GM19238 (cell line): ENCODE measurements around the gene ZCCHC14.
"Not testable (repeated sequence)": the region's sequence is repeated elsewhere in the genome, so short reads cannot be mapped to it uniquely, and the experiment has no call there.

Experiments
- DNase-seq: peaks from one replicate; pipeline ENCODE4 v3.0.0; 2011; ENCODE audit warnings: low spot score; ENCODE audit not compliant: insufficient read length

Gene ZCCHC14

DNA sequence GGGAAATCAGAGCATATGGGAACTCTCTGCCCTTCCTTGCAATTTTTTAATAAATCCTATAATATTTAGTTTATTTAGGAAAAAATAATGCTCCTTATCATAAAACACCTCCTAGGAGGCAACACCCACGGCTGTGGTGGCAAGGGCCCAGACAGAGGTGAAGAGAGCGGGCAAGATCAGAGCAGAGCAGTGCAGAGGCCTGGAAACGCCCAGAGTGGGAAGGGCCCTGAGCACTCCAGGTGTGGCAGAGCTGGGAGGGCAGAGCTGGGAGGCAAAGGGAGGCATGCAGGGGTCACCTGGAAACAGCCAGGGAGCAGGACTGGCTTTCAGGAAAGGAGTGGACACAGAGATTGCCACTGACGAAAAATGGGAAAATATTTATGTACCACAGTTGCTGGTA lies 126.5 kb downstream of the ZCCHC14 start:
- DNase-seq: no peak

DNA sequence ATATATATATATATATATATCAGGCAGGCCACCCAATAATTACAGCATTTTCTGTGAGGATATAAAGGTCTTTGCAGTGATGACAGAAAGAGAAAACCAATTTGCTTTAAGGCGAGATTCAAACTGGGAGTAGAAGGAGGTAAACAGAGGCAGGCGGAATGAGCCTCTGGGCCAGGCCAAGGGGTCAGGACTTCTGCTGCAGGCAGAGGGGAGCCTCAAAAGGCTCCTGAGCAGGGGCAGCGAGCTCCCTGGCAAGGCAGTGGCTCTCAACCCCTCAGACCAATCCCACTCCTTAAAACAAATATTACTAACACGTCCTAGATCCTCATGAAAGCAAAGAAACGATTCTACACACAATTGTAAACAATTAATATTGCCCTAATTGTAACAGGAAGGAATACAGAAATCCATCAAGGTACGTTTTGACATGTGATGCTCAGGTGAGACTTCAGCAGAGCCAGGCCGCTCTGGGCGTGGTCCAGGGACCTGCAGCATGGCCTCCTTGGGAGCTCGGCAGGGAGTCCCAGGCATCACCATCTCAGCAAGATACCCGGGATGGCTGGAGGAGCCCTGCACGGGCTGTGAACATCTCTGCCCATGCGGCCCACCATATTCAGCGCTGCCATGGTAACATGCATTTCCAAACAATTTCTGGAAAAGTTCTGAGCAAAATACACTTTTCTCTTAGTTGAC lies 127.7 kb downstream of the ZCCHC14 start:
- no peak for DNase-seq

DNA sequence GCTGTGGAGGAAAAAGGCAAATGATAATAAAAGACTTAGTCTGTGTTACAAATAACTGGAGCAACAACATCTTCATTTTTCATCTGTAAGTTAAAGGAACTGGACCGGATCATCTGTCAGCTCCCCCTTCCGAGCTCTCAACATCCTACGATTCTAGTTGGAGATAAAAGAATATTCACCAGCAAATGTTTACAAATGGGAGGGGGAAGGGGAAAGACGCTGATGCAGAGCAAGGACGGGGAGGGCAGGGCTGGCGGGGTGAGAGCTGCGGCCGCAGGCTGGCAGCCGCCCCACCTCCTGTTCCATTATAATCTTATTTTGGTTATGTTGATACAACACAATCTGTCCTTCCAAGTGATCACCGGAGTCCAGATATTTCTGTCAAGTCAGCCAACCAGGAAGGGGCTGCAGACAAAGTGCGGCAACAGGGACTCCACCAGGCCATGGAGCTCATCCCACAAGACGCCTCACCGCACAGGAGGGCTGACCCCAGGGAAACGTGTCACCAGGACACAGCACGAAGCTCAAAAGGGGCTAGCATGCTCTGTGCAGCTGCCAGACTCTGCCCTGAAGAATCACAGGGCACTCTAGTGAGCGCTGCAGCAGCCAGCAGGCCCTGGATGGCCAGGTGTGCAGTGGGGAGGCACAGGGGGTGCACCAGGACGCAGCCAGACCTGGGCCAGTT lies 128.9 kb downstream of the ZCCHC14 start:
- DNase-seq: no peak

DNA sequence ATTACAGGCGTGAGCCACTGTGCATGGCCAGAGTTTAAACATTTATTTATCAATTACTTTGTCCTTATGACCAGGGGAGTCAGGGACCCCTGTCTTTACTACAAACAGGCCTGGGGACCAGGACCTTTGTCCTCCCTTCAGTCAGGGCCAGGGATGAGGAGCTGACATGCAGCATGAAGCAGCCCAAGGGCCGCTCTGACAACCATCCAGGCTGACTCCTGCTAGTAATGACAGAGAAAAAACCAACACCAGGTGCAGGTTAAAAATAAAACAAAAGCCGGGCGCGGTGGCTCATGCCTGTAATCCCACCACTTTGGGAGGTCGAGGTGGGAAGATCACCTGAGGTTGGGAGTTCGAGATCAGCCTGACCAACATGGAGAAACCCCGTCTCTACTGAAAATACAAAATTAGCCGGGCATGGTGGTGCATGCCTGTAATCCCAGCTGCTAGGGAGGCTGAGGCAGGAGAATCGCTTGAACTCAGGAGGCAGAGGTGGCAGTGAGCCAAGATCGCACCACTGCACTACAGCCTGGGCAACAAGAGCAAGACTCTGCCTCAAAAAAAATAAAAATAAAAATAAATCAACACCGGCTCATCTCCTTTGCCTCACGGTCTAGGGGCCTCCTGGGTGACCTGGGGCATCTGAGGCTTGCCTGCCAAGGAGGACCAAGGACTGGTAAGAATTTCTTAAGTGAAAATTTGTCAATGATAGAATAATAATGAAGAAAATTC lies 129.8 kb downstream of the ZCCHC14 start:
- DNase-seq: not testable (repeated sequence)

DNA sequence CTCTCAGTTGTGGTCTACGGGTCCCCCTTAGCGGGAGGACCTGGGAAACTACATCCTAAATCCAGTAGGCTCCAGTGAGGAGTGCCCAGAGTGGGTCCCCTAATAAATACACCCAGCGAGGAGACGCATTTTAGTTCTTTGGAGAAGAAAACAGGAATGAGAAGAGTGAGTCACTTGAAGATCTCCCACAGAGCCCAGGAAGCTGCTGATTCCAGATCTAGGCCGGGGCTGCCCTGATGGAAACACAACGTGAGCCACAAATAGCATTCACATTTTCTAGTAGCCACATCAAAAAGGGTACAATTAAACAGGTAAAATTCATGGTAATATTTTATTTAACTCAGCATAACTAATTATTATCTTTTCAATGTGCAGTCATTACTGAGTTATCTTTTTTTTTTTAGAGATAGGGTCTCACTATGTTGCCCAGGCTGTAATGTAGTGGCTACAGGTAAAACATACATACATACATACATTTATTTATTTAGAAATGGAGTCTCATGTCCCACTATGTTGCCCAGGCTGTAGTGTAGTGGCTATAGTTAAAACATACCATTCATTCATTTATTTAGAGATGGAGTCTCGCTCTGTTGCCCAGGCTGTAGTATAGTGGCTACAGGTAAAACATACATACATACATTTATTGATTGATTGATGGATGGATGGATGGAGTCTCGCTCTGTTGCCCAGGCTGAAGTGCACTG lies 130.8 kb downstream of the ZCCHC14 start:
- no peak for DNase-seq

DNA sequence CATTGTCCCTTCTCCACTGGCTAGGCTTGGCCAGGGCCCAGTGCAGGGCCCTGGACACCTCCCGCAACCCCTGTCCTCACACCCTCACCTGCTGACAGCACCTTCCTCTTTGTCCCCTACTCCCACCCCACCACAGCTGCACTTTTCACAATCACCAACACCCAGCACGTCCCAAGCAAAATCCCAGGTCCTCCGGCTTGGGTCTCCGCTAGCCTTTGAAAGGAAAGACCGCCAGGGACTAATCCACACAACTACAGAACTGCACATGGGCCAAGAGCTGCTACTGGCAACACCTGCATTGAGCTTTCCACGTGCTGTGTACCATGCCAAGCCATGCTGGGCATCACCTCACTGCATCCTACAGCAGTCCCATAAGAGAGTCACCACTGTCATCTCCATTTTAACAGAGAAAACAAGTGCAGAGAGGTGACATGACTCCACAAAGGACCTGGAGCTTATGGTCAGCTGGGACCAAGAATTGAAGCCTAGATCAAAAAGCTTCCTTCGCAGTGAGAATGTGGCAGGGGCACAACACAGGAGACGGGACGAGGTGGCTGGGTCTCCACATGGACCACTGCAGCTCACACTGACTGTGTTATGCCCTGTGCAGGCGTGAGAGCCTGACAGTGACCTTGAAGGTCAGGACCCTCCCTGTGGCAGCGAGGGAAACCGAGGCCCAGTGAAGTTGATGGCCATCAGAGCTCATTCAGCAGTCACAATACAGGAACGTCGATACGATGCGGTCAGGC lies 131.8 kb downstream of the ZCCHC14 start:
- no peak for DNase-seq

DNA sequence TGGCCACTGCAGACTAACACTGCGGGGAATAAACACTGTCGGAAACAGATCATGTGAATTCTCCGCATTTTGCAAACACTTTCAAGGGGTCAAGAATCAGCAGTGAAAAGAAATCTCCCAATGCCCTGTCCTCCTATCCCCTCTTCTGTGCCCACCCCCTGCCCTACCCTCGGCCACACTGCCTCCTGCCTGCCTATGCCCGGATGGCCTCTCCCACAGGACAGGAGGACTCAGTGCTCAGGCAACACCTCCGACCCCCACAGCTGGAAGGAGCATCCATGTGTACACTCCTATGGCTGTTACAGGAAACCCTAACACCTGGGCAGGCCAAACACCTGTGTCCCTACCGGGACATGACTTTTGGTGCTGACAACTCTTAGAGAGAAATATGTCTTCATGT lies 133.7 kb downstream of the ZCCHC14 start:
- no peak for DNase-seq

DNA sequence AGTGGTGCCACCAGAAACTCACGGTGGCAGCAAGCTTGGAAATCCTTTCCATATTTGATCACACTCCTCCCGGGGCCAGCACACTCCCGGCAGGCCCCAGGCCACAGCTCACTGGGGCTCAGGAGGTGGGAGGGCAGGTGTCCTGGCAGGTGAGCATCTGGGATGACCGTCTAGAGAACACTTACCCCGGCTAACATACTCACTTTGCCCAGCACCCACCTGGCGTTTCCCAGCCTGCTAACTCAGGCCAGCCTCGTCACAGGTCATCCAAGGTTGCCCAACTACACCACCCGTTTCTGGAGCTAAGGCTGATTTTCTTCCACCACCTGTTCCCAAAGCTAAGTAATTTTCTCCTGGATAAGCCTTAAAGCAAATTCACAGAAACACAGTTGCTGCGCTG lies 134.1 kb downstream of the ZCCHC14 start:
- no peak for DNase-seq

DNA sequence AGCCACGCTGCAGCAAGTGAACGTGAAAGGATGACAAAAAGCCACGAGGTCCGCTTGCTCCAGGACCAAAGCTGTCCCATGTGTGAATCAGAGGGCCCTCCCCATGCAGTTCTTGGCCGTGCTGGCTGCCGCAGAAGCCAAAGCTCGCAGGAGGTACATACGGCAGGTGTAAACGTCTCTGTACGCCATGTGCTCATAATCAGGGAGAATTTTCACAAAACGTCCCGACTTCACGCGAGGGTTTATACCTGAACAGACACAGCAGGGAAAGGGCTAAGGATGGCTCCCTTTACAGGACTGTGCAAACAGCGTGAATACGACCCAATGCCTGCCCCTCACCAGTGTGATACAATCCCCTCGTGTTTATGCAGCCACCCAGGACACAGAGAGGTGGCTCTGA lies 134.6 kb downstream of the ZCCHC14 start:
- no peak for DNase-seq

DNA sequence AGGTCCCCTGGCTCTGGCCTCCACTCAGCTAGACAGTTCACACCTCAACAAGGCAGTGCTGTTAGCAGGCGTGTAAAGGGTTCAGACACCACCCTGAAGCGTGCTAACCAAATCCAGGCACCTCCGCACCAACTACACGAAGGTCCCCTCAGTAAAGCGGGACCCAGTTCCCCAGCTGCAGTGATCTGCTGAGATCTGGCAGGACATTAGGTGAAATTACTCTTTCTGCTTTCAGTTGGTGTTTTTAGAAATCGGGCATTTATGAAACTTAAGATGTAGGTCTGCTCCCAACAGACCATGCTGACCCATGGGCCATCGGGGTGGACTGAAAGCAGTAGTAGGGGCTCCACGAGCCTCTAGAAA lies 136.4 kb downstream of the ZCCHC14 start:
- no peak for DNase-seq
